Heart left ventricle (tissue), 13 donors: ENCODE measurements around the gene IL36B.
"Not testable (repeated sequence)": the region's sequence is repeated elsewhere in the genome, so short reads cannot be mapped to it uniquely, and the experiment has no call there.

Source experiments
- POLR2A ChIP-seq, 2 donors: fragments of 450-650 bp; IDR thresholded peaks; one replicate each; pipeline ENCODE4 v1.6.1; 2017; ENCODE audit warnings: antibody characterized with exemption in 2 of 2, mild to moderate bottlenecking in 2 of 2, moderate library complexity in 2 of 2
- TF ChIP-seq, protein P1 (sequence below), 12 donors: fragments of 200-600 bp; sonication (generic) in 4 of 12; IDR thresholded peaks; one replicate each; pipeline versions ENCODE4 v1.5.0 to v1.8.0; 2018 to 2022; ENCODE audit warnings: antibody characterized with exemption in 12 of 12, mild to moderate bottlenecking in 5 of 12
- donor health status: ischemic (EF 13 %, LVEDD 7.1; RV severe dilation, severe dysfunction).
- donor health status: DM: no; HTN: yes; CAD: no.
- donor health status: DM: no; HTN: no; CAD: no.
- donor health status: ischemic (EF 25% LVEDD 6.9; RV normal size, moderate dysfunction).
- donor health status: ischemic (EF 25% LVEDD 5.7; RV mildly dilated, moderate dysfunction).
- donor health status: ischemic (EF 35%, LVEDD 5.7; RV mildly dilated, moderate dysfunction).
- donor health status: nonischemic (EF 11% LVEDD 7.7; RV severe dilation, severe dysfunction).
- donor health status: DM: yes; HTN: yes; CAD: no.
- donor health status: PGD.
- donor health status: ischemic (EF 29% LVEDD 5.4; RV normal size, mild dysfunction).
- donor health status: nonischemic (EF 23%, LVEDD 6.1; RV moderate dilation, normal function).

- TF ChIP-seq, protein P1, sequence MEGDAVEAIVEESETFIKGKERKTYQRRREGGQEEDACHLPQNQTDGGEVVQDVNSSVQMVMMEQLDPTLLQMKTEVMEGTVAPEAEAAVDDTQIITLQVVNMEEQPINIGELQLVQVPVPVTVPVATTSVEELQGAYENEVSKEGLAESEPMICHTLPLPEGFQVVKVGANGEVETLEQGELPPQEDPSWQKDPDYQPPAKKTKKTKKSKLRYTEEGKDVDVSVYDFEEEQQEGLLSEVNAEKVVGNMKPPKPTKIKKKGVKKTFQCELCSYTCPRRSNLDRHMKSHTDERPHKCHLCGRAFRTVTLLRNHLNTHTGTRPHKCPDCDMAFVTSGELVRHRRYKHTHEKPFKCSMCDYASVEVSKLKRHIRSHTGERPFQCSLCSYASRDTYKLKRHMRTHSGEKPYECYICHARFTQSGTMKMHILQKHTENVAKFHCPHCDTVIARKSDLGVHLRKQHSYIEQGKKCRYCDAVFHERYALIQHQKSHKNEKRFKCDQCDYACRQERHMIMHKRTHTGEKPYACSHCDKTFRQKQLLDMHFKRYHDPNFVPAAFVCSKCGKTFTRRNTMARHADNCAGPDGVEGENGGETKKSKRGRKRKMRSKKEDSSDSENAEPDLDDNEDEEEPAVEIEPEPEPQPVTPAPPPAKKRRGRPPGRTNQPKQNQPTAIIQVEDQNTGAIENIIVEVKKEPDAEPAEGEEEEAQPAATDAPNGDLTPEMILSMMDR (IDR thresholded peaks at IDR 0.05) = not testable (repeated sequence)
- not testable (repeated sequence) for TF ChIP-seq POLR2A (IDR thresholded peaks at IDR 0.05)
Measured at GRCh38 chr2:113096842-113097618, 44.4 kb upstream of the IL36B start.
